Measurements from ENCODE around the gene SMO. TPM values are rescaled to one million over a fixed set of nuclear protein-coding genes. Genes with fewer than 3 reads are reported as not detected.
"Not testable (repeated sequence)": the region's sequence is repeated elsewhere in the genome, so short reads cannot be mapped to it uniquely, and the experiment has no call there.

The SMO gene
- total RNA-seq, 1 donor from 2014 or later = 26.0 TPM

GRCh38 chr7:129231666-129232065, 43.2 kb downstream of the SMO start:
- DNase-seq (ENCODE audit: low read depth) = no peak

- DNase-seq (ENCODE audit: low read depth) = peak; percentile 62
Observed at GRCh38 chr7:129238546-129238945, 50.1 kb downstream of the SMO start.

GRCh38 chr7:129240119-129240820, 51.8 kb downstream of the SMO start:
- peak; percentile 95 for DNase-seq (ENCODE audit: low read depth)

GRCh38 chr7:129244220-129244619, 55.8 kb downstream of the SMO start:
- DNase-seq (ENCODE audit: low read depth) = no peak

GRCh38 chr7:129245533-129245932, 57.1 kb downstream of the SMO start:
- DNase-seq (ENCODE audit: low read depth) = no peak

GRCh38 chr7:129247087-129247486, 58.7 kb downstream of the SMO start:
- DNase-seq (ENCODE audit: low read depth) = no peak

GRCh38 chr7:129252128-129252527, 63.7 kb downstream of the SMO start:
- DNase-seq (ENCODE audit: low read depth) = no peak

GRCh38 chr7:129252603-129253002, 64.2 kb downstream of the SMO start:
- not testable (repeated sequence) for DNase-seq (ENCODE audit: low read depth)

- no peak for DNase-seq (ENCODE audit: low read depth)
Observed at GRCh38 chr7:129255800-129256199, 67.4 kb downstream of the SMO start.

GRCh38 chr7:129256221-129256620, 67.8 kb downstream of the SMO start:
- DNase-seq (ENCODE audit: low read depth) = no peak

GRCh38 chr7:129257168-129257567, 68.7 kb downstream of the SMO start:
- DNase-seq (ENCODE audit: low read depth) = no peak

GRCh38 chr7:129258649-129259389, 70.4 kb downstream of the SMO start:
- peak; percentile 47 for DNase-seq (ENCODE audit: low read depth)

GRCh38 chr7:129262324-129262723, 73.9 kb downstream of the SMO start:
- peak; percentile 50 for DNase-seq (ENCODE audit: low read depth)

Other genes with a start within 250 kb of the SMO start
- 74.5 and 103 TPM in 2 replicates for gene TNPO3, start 133.5 kb upstream of the SMO start, total RNA-seq
- 12.0 and 22.7 TPM in 2 replicates for gene TSPAN33, start 43.9 kb upstream of the SMO start, total RNA-seq
- 11.3 and 34.3 TPM in 2 replicates for gene AHCYL2, start 36.4 kb downstream of the SMO start, total RNA-seq
- gene STRIP2, start 245.8 kb downstream of the SMO start, total RNA-seq = 2.3 and 3.8 TPM in 2 replicates

Data from renal cortical epithelial cell (primary cell).